Thymus (tissue), 11 donors: ENCODE results near the gene LMTK2. TPM values are rescaled to one million over a fixed set of nuclear protein-coding genes. Genes with fewer than 3 reads are reported as not detected.

Experiments used
- DNase-seq, 9 donors: peaks; one replicate each; pipeline ENCODE4 v3.0.0-alpha.2; 2013; ENCODE audit warnings: low spot score in 9 of 9, low read depth in 6 of 9, missing footprints in 1 of 9
- H3K27ac ChIP-seq, 2 donors: one replicate each; pipeline ENCODE4 v1.5.1; 2013; ENCODE audit warnings: control low read depth in 1 of 2, low read depth in 1 of 2, low read length in 1 of 2, mild to moderate bottlenecking in 1 of 2, moderate library complexity in 1 of 2
- H3K27me3 ChIP-seq, 2 donors: one replicate each; pipeline ENCODE4 v1.5.1; 2013; ENCODE audit warnings: low read length in 1 of 2; ENCODE audit not compliant: control insufficient read depth in 2 of 2, insufficient read depth in 1 of 2
- H3K36me3 ChIP-seq, 2 donors: one replicate each; pipeline ENCODE4 v1.5.1; 2013; ENCODE audit warnings: low read length in 1 of 2, mild to moderate bottlenecking in 1 of 2, moderate library complexity in 1 of 2; ENCODE audit not compliant: control insufficient read depth in 2 of 2, insufficient read depth in 2 of 2
- H3K4me1 ChIP-seq, 2 donors: one replicate each; pipeline ENCODE4 v1.5.1; 2013; ENCODE audit warnings: low read length in 2 of 2; ENCODE audit not compliant: control insufficient read depth in 2 of 2, insufficient read depth in 2 of 2
- H3K4me3 ChIP-seq, 2 donors: one replicate each; pipeline ENCODE4 v1.5.1; 2013; ENCODE audit warnings: low read length in 2 of 2, control low read depth in 1 of 2, mild to moderate bottlenecking in 1 of 2
- H3K9me3 ChIP-seq, 2 donors: one replicate each; pipeline ENCODE4 v1.5.1; 2013; ENCODE audit warnings: low read length in 1 of 2, mild to moderate bottlenecking in 1 of 2; ENCODE audit not compliant: control insufficient read depth in 2 of 2, insufficient read depth in 1 of 2
- WGBS: extraction: QIAGEN DNeasy Blood & Tissue Kit; methylation state at CpG from one replicate; pipeline ENCODE4 v1.1.7; 2013; 5-methylcytosine and 5-hydroxymethylcytosine counted together
- polyA plus RNA-seq: library from polyadenylated mRNA; stranded (reverse); fragments of 200-250 nt; gene quantifications from one replicate; pipeline ENCODE4 v1.2.3, GENCODE V29; 2013
- total RNA-seq: library from RNA; stranded (reverse); fragments of 120-200 nt; gene quantifications from one replicate; pipeline ENCODE4 v1.2.4, GENCODE V29; 2013
- donor health status: healthy.

LMTK2 gene
- total and polyA plus RNA-seq, 2 donors: 4.4 to 5.4 TPM

GRCh38 chr7:98250789-98251188 is 144.1 kb downstream of the LMTK2 start:
- H3K4me1 ChIP-seq: peaks cover 18 to 28% of the 10 kb centered on the region in 2 donors
- peak in 8 of 9 donors; percentile 17 to 76 (median 46) for DNase-seq
- H3K9me3 ChIP-seq: no peaks in the 10 kb centered on the region
- peak overlapping the region; percentile 89 to 95 for H3K27ac ChIP-seq
- peaks cover 4 to 11% of the 10 kb centered on the region in 2 donors for H3K36me3 ChIP-seq
- H3K27me3 ChIP-seq: no peaks in the 10 kb centered on the region
- H3K4me3 ChIP-seq: peak overlapping the region; percentile 77 to 88
- WGBS: 37% methylated on average over 3 of the region's 3 CpGs

- DNase-seq: peak; percentile 36 to 87 (median 64)
- Histone ChIP-seq H3K4me3 (peak overlapping the region; percentile 77 to 88), H3K27me3 (no peaks in the 10 kb centered on the region), H3K27ac (peak overlapping the region; percentile 91 to 95), H3K4me1 (peaks cover 18 to 28% of the 10 kb centered on the region in 2 donors), H3K36me3 (peaks cover 4 to 9% of the 10 kb centered on the region in 2 donors), H3K9me3 (no peaks in the 10 kb centered on the region)
- 3% methylated on average over 9 of the region's 9 CpGs for WGBS
Observed at GRCh38 chr7:98251231-98251600, 144.6 kb downstream of the LMTK2 start.

- under 1% methylated on average over 69 of the region's 69 CpGs for WGBS
- peak; percentile 52 to 91 (median 81) for DNase-seq
- no peaks in the 10 kb centered on the region for H3K27me3 ChIP-seq
- peaks cover 18 to 28% of the 10 kb centered on the region in 2 donors for H3K4me1 ChIP-seq
- peak within 1 kb of the TSS; percentile 77 to 88 for H3K4me3 ChIP-seq
- H3K27ac ChIP-seq: peak within 1 kb of the TSS; percentile 91 to 95
- H3K9me3 ChIP-seq: no peaks in the 10 kb centered on the region
- H3K36me3 ChIP-seq: peaks cover 6 to 12% of the 10 kb centered on the region in 2 donors
Observed at GRCh38 chr7:98251601-98252424, 145.2 kb downstream of the LMTK2 start, which contains the start of gene TECPR1. TECPR1 (minus strand) TSS chr7:98252232; CDS start chr7:98246146, 6,086 bp downstream.

- H3K4me3 ChIP-seq: peak overlapping the region; percentile 77 to 88
- H3K36me3 ChIP-seq: peaks cover 7 to 17% of the 10 kb centered on the region in 2 donors
- peaks cover 18 to 28% of the 10 kb centered on the region in 2 donors for H3K4me1 ChIP-seq
- no peaks in the 10 kb centered on the region for H3K27me3 ChIP-seq
- no peaks in the 10 kb centered on the region for H3K9me3 ChIP-seq
- peak overlapping the region; percentile 72 to 87 for H3K27ac ChIP-seq
- WGBS: 31% methylated on average over 32 of the region's 32 CpGs
- peak in 1 of 9 donors; percentile 8 for DNase-seq
Observed at GRCh38 chr7:98252425-98253054, 145.9 kb downstream of the LMTK2 start.

- Histone ChIP-seq H3K36me3 (peaks cover 6 to 11% of the 10 kb centered on the region in 2 donors), H3K4me1 (peaks cover 18 to 22% of the 10 kb centered on the region in 2 donors), H3K9me3 (no peaks in the 10 kb centered on the region), H3K27ac (no peak overlapping the region), H3K27me3 (no peaks in the 10 kb centered on the region), H3K4me3 (no peak overlapping the region)
- 99% methylated on average over 4 of the region's 4 CpGs for WGBS
- DNase-seq: no peak
Observed at GRCh38 chr7:98254516-98254915, 147.9 kb downstream of the LMTK2 start.

GRCh38 chr7:98254951-98255610 is 148.4 kb downstream of the LMTK2 start:
- no peak overlapping the region for H3K4me3 ChIP-seq
- H3K27me3 ChIP-seq: no peaks in the 10 kb centered on the region
- WGBS: 95% methylated on average over 11 of the region's 11 CpGs
- peaks cover 18 to 22% of the 10 kb centered on the region in 2 donors for H3K4me1 ChIP-seq
- H3K36me3 ChIP-seq: peaks cover 6 to 11% of the 10 kb centered on the region in 2 donors
- DNase-seq: no peak
- H3K9me3 ChIP-seq: no peaks in the 10 kb centered on the region
- H3K27ac ChIP-seq: no peak overlapping the region

- Histone ChIP-seq H3K4me1 (peaks cover 9% of the 10 kb centered on the region in 2 donors), H3K9me3 (peaks cover 2% of the 10 kb centered on the region in 2 donors), H3K4me3 (no peak overlapping the region), H3K27ac (no peak overlapping the region), H3K36me3 (peaks cover 8 to 17% of the 10 kb centered on the region in 2 donors), H3K27me3 (no peaks in the 10 kb centered on the region)
- WGBS: 97% methylated on average over 7 of the region's 7 CpGs
- DNase-seq: no peak
Observed at GRCh38 chr7:98256431-98256830, 149.8 kb downstream of the LMTK2 start.

- H3K4me1 ChIP-seq: peaks cover 2 to 7% of the 10 kb centered on the region in 2 donors
- H3K36me3 ChIP-seq: peaks cover 10 to 24% of the 10 kb centered on the region in 2 donors
- WGBS: 98% methylated on average over 6 of the region's 6 CpGs
- no peak for DNase-seq
- peaks cover 2 to 8% of the 10 kb centered on the region in 2 donors for H3K9me3 ChIP-seq
- no peaks in the 10 kb centered on the region for H3K27me3 ChIP-seq
- H3K27ac ChIP-seq: no peak overlapping the region
- no peak overlapping the region for H3K4me3 ChIP-seq
Observed at GRCh38 chr7:98257701-98258100, 151.0 kb downstream of the LMTK2 start.
